HFF-Myc (cell line): ENCODE data around the gene CTDP1.

Experiments
- DNase-seq: peaks from one replicate; pipeline ENCODE4 v3.0.0-alpha.2; 2011; ENCODE audit warnings: low read depth; ENCODE audit errors: extremely low read depth
- H3K4me3 ChIP-seq: replicated peaks from 2 replicates; pipeline ENCODE4 v1.5.1; 2011; ENCODE audit warnings: low read depth, mild to moderate bottlenecking, control low read depth, low read length
- CTCF ChIP-seq: IDR thresholded peaks from 2 replicates; pipeline ENCODE4 v1.5.1; 2012; ENCODE audit warnings: mild to moderate bottlenecking, low read depth, low read length, control low read depth; ENCODE audit errors: missing control alignments

The CTDP1 gene

GRCh38 chr18:79634593-79635426, 44.8 kb upstream of the CTDP1 start:
- TF ChIP-seq CTCF: no peak
- H3K4me3 ChIP-seq: no peak overlapping the region
- DNase-seq: no peak

GRCh38 chr18:79635427-79635726, 44.2 kb upstream of the CTDP1 start:
- TF ChIP-seq CTCF: no peak
- no peak overlapping the region for H3K4me3 ChIP-seq
- no peak for DNase-seq

DNA sequence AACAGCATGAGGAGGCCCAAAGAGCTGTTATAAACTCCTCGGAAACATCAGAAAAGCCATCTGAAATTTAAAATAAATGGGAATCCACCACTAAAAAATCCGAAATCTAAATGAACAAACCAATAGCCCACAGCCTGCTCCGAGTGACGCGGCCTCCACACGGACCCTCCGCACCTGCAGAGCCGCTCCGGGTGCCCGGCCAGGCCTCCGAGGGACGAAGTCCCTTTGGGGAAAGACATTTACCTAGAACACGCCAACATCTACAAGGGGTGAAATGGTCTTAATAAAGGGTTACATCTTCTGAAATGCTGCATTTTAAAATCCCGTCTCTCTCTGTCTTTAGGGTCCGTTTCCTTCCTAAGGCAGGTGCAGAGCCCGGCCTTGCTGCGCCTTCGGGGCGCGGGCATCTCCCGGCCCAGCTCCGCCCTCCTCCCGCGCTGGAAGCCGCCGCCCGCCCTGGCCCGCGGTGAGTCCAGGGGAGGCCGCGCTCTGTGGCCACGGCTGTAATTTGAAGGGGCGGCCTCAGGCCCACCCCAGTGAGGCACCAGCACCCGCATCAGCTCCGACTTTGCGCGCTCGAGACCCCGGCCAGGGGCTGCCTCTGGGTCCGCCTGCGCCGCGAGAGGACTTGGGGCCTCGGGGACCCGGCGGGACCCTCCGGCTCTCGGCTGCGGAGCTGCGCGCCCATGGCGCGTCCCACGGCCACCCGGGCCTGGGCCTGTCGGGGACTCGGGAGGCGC, 42.3 kb upstream of the CTDP1 start:
- no peak overlapping the region for H3K4me3 ChIP-seq
- no peak for TF ChIP-seq CTCF
- DNase-seq: no peak

- TF ChIP-seq CTCF: no peak
- DNase-seq: no peak
- no peak overlapping the region for H3K4me3 ChIP-seq
These were observed 41.4 kb upstream of the CTDP1 start for GRCh38 chr18:79637921-79638909.

DNA sequence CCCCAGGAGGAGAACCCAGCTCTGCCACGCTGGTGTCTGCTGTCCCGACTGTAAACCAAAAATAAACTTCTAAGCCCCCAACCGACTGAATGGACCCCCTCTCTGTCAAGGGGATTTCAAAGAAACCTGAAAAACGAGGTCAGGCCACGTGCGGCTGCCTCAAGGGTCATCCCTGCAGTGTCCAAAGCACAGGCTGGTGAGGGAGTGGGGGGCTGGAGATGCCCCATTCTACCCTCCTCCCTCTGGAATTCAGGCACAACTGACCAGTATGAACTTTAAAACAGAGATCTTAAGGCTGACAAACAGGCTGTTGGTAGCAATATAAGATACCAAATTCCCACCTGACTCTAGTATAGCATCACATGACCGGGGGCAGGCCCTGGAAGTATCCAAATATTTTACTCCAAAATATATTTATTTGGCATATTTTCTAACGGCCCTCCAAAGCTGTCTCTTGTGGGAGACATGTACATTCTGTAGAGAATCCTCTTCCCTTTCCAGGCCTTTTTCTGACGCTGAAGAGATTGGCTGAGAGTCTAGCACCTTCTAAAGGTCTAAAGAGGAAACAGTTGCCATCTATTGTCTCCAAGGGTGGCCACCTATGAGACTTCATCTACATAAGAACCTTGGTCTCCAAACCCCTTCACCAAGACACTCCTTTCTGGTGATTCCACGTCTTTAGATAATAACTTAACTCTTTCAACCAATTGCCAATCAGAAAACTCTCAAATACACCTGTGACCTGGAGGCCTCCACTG, 40.4 kb upstream of the CTDP1 start:
- no peak for DNase-seq
- H3K4me3 ChIP-seq: no peak overlapping the region
- TF ChIP-seq CTCF: no peak
